Pancreas (tissue), 10 donors: Measurements from ENCODE around the gene ZBTB47. TPM values are rescaled to one million over a fixed set of nuclear protein-coding genes. Genes with fewer than 3 reads are reported as not detected.
A peak's percentile ranks its signal among the peaks of the same experiment; 100 is the strongest.

Source experiments
- ATAC-seq, 4 donors: fragments of 200-7000 bp; cut with Tn5 transposase; one replicate each; pipeline versions ENCODE4 v1.8.0 to v1.9.1; 2020; ENCODE audit warnings: mild to moderate bottlenecking in 4 of 4, moderate library complexity in 4 of 4
- DNase-seq, 6 donors: peaks; one replicate each; pipeline ENCODE4 v3.0.0-alpha.2; 2020
- FAIRE-seq: peaks from 2 replicates; lab custom pipeline; 2012; peaks lifted over from hg19 to GRCh38; lab: Jason Lieb, UNC
- H3K27ac ChIP-seq, 4 donors: fragments of 200-600 bp; sonication (generic); 1 replicate in 3 of 4; 2 replicates in 1 of 4; pipeline versions ENCODE4 v1.5.0 to v1.8.0; 2020
- H3K27me3 ChIP-seq, 4 donors: fragments of 200-600 bp; one replicate each; pipeline ENCODE4 v1.8.0; 2021
- H3K36me3 ChIP-seq, 3 donors: fragments of 200-600 bp; sonication (generic) in 1 of 3; one replicate each; pipeline versions ENCODE4 v1.5.0 to v1.8.0; 2020 to 2021
- H3K4me1 ChIP-seq, 3 donors: fragments of 200-600 bp; one replicate each; pipeline ENCODE4 v1.8.0; 2021
- H3K4me3 ChIP-seq, 4 donors: fragments of 200-600 bp; sonication (generic) in 2 of 4; one replicate each; pipeline versions ENCODE4 v1.5.0 to v1.8.0; 2020 to 2021
- H3K9me3 ChIP-seq, 4 donors: fragments of 200-600 bp; one replicate each; pipeline ENCODE4 v1.8.0; 2021
- CTCF ChIP-seq, 4 donors: fragments of 200-600 bp; sonication (generic) in 3 of 4; IDR thresholded peaks; one replicate each; pipeline versions ENCODE4 v1.5.0 to v1.8.0; 2021; ENCODE audit warnings: antibody characterized with exemption in 4 of 4
- WGBS, 2 donors: extraction: QIAGEN DNeasy Blood & Tissue Kit; methylation state at CpG; one replicate each; pipeline ENCODE4 v1.1.7; 2013; 5-methylcytosine and 5-hydroxymethylcytosine counted together
- intact Hi-C, 3 donors: fragments of 100-400 bp; cut with DNase I; formaldehyde crosslinking; loops; one replicate each; pipeline versions ENCODE4 v1.11.1 to v1.14.2; 2022
- polyA plus RNA-seq, 2 donors: library from polyadenylated mRNA; stranded (reverse); fragments of 200-250 nt; gene quantifications; one replicate each; pipeline ENCODE4 v1.2.3, GENCODE V29; 2013
- total RNA-seq, 6 donors: library from RNA; stranded (reverse); fragmentation: NEBNext Ultra II Directional in 4 of 6; extraction: Animal tissue kit (Norgen Biotek cat#: 25700) in 4 of 6; gene quantifications; one replicate each; pipeline versions ENCODE4 v1.2.1 to v1.2.4, GENCODE V29; 2021 to 2023
- donor health status: healthy with polysubstance abuse.
- donor health status: DM: no; HTN: no; CAD: no; lungs with moderate emphysema.
- donor health status: DM: no; HTN: no; CAD: no.
- donor health status: control.
- donor health status: control.
- donor health status: Bipolar disorder and iron deficiency.
- donor health status: DM: yes; HTN: yes; CAD: no.
- donor health status: DM: no; HTN: no; CAD: no.
- donor health status: DM: no; HTN: no; CAD: no.
- donor health status: DM: yes; HTN: yes; CAD: no.

Gene ZBTB47
- total and polyA plus RNA-seq, 8 donors, result 7.9 to 13.6 (median 10.2) TPM

GRCh38 chr3:42612217-42612616 is 41.3 kb upstream of the ZBTB47 start:
- Histone ChIP-seq H3K4me1 (peaks cover 10 to 18% (median 18%) of the 10 kb centered on the region in 3 donors), H3K27me3 (no peaks in the 10 kb centered on the region), H3K27ac (peak overlapping the region in 1 of 4 donors; percentile 31), H3K4me3 (no peak overlapping the region), H3K36me3 (no peaks in the 10 kb centered on the region), H3K9me3 (no peaks in the 10 kb centered on the region)
- 9 to 26% methylated on average over 1 of the region's 1 CpG for WGBS, 2 donors
- no peak for TF ChIP-seq CTCF (IDR thresholded peaks at IDR 0.05)
- DNase-seq (no peak), FAIRE-seq (peak; percentile 57), ATAC-seq (peak in 2 of 4 donors; percentile 20 to 55)
- intact Hi-C loops, result no loop called here

- intact Hi-C loops, result no loop called here
- 92 to 96% methylated on average over 3 of the region's 3 CpGs for WGBS, 2 donors
- TF ChIP-seq CTCF (IDR thresholded peaks at IDR 0.05), result no peak
- peak overlapping the region in 1 of 4 donors; percentile 22 for H3K27ac ChIP-seq
- peak in 3 of 4 donors; percentile 14 to 35 (median 23) for ATAC-seq
- no peak for DNase-seq
- H3K9me3 ChIP-seq, result no peaks in the 10 kb centered on the region
- no peak overlapping the region for H3K4me3 ChIP-seq
- FAIRE-seq, result no peak
- H3K27me3 ChIP-seq, result no peaks in the 10 kb centered on the region
- no peaks in the 10 kb centered on the region for H3K36me3 ChIP-seq
- peaks cover 10 to 18% (median 18%) of the 10 kb centered on the region in 3 donors for H3K4me1 ChIP-seq
Observed at GRCh38 chr3:42612928-42613327, 40.6 kb upstream of the ZBTB47 start.

GRCh38 chr3:42613462-42613861 is 40.0 kb upstream of the ZBTB47 start:
- Histone ChIP-seq H3K9me3 (no peaks in the 10 kb centered on the region), H3K36me3 (peaks cover 0 to under 1% (median 0%) of the 10 kb centered on the region in 3 donors), H3K4me3 (no peak overlapping the region), H3K27ac (peak overlapping the region in 1 of 4 donors; percentile 22), H3K27me3 (no peaks in the 10 kb centered on the region), H3K4me1 (peaks cover 10 to 18% (median 18%) of the 10 kb centered on the region in 3 donors)
- no peak for DNase-seq
- peak; percentile 64 to 79 (median 69) for ATAC-seq
- WGBS, 2 donors, result 68 to 69% methylated on average over 2 of the region's 2 CpGs
- TF ChIP-seq CTCF (IDR thresholded peaks at IDR 0.05), result peak in 3 of 4 donors; percentile 20 to 48 (median 35)
- intact Hi-C loops, result no loop called here
- FAIRE-seq, result no peak

- H3K27me3 ChIP-seq, result no peaks in the 10 kb centered on the region
Observed at GRCh38 chr3:42631620-42632019, 21.9 kb upstream of the ZBTB47 start.

More at GRCh38 chr3:42631620-42632019, 21.9 kb upstream of the ZBTB47 start:
- DNase-seq (no peak), ATAC-seq (no peak), FAIRE-seq (no peak)
- TF ChIP-seq CTCF (IDR thresholded peaks at IDR 0.05), result no peak
- no peaks in the 10 kb centered on the region for H3K4me1 ChIP-seq
- H3K36me3 ChIP-seq, result peaks cover 0 to 44% (median 31%) of the 10 kb centered on the region in 3 donors
- WGBS, 2 donors, result 96 to 98% methylated on average over 2 of the region's 2 CpGs
- no peak overlapping the region for H3K4me3 ChIP-seq
- intact Hi-C loops, result no loop called here
- H3K27ac ChIP-seq, result no peak overlapping the region
- H3K9me3 ChIP-seq, result no peaks in the 10 kb centered on the region
